OCI-LY3 (cell line): ENCODE results near the gene ERBB4.

Source experiments
- H2AFZ ChIP-seq: fragments of 200-600, 300-600 bp; shearing (Covaris generic); 2 replicates; pipeline ENCODE4 v1.6.0; 2014; ENCODE audit warnings: antibody characterized with exemption, low read depth, low read length
- H3K27ac ChIP-seq: fragments of 200-600, 300-600 bp; sonication (generic); 2 replicates; pipeline ENCODE4 v1.5.1; 2014; ENCODE audit warnings: mild to moderate bottlenecking, low read length, moderate library complexity, mixed read lengths
- H3K27me3 ChIP-seq: fragments of 200-600, 300-600 bp; sonication (generic); 2 replicates; pipeline ENCODE4 v1.6.1; 2014; ENCODE audit warnings: low read depth, low read length, mixed read lengths
- H3K36me3 ChIP-seq: fragments of 200-600, 300-600 bp; sonication (generic); replicated peaks from 2 replicates; pipeline ENCODE3; 2014; ENCODE audit warnings: low read depth, low read length, mixed read lengths
- H3K4me1 ChIP-seq: fragments of 300-600, 200-600 bp; sonication (generic); 2 replicates; pipeline ENCODE4 v1.6.1; 2014; ENCODE audit warnings: low read length, mixed read lengths
- H3K4me2 ChIP-seq: fragments of 200-600, 300-600 bp; sonication (generic); 2 replicates; pipeline ENCODE4 v1.6.1; 2014; ENCODE audit warnings: low read length, mixed read lengths
- H3K4me3 ChIP-seq: fragments of 300-600, 200-600 bp; sonication (generic); 2 replicates; pipeline ENCODE4 v1.5.1; 2014; ENCODE audit warnings: antibody characterized with exemption, mild to moderate bottlenecking, low read length, moderate library complexity
- H3K79me2 ChIP-seq: fragments of 300-600, 200-600 bp; shearing (Covaris generic); 2 replicates; pipeline ENCODE4 v1.6.1; 2014; ENCODE audit warnings: mild to moderate bottlenecking, low read length, mixed read lengths
- H3K9ac ChIP-seq: fragments of 300-600, 200-600 bp; shearing (Covaris generic); 2 replicates; pipeline ENCODE4 v1.6.0; 2014; ENCODE audit warnings: mild to moderate bottlenecking, low read length, moderate library complexity
- H3K9me3 ChIP-seq: fragments of 200-600, 300-600 bp; shearing (Covaris generic); 2 replicates; pipeline ENCODE4 v1.6.1; 2014; ENCODE audit warnings: low read length, mixed read lengths; ENCODE audit not compliant: insufficient read depth
- H4K20me1 ChIP-seq: fragments of 200-600, 300-600 bp; sonication (generic); 2 replicates; pipeline ENCODE4 v1.6.1; 2016; ENCODE audit warnings: low read length, mixed read lengths; ENCODE audit not compliant: insufficient read depth
- CTCF ChIP-seq: fragments of 200-600, 300-600 bp; sonication (generic); IDR thresholded peaks from 2 replicates; pipeline ENCODE4 v1.5.1; 2014; ENCODE audit warnings: antibody characterized with exemption, low read length, low read depth
- EZH2phosphoT487 ChIP-seq: fragments of 200-600 bp; shearing (Covaris generic); IDR thresholded peaks from 2 replicates; pipeline ENCODE4 v1.6.1; 2018; ENCODE audit warnings: antibody characterized with exemption, mixed run types, low read depth

Gene ERBB4

DNA sequence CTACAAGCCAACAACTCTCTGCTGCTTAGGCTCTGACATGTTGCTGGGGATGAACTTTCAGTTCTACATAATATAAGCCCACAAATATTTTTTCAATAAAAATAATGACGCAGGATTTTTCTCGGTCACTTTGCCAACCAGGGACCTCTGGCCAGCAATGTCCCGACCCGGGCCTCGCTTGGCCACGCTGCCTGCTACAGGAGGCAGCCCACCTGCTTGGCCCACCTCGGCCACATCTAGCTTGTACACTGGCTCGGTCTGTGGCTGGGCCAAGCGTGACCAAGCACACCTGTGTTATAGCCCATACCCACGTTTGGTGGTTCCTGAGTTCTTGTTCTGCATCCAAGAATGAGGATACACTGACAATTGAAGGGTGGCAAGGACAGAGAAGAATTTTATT, 1208.7 kb downstream of the ERBB4 start:
- H3K9me3 ChIP-seq: no peaks in the 10 kb centered on the region
- no peak overlapping the region for H3K27ac ChIP-seq

DNA sequence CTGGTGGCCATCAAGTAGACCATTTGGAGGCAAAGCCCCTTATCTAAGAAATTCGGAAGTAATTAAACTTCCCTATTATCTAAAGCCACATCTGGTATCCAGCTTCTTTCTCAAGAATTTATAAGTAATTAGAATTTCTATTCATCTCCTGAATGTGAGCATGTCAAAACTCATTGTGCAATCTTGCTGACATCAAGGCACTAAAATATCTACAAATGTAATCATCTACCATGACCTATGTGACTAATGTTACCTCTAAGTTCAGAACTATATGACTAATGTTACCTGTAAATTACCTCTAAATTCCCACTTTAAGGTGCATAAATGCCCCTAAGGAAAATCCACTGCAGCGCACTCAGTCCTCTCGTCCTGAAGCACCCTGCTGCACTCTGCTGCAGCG, 1209.2 kb downstream of the ERBB4 start:
- no peak for TF ChIP-seq EZH2phosphoT487
- no peak for TF ChIP-seq CTCF
- H3K79me2 ChIP-seq: no peaks in the 10 kb centered on the region
- no peak overlapping the region for H3K4me3 ChIP-seq
- no peaks in the 10 kb centered on the region for H3K9me3 ChIP-seq
- peaks cover 24% of the 10 kb centered on the region for H3K4me1 ChIP-seq
- H3K27me3 ChIP-seq: no peaks in the 10 kb centered on the region
- H3K4me2 ChIP-seq: no peak overlapping the region
- no peak overlapping the region for H3K27ac ChIP-seq
- no peak overlapping the region for H2AFZ ChIP-seq
- H3K9ac ChIP-seq: no peak overlapping the region
- H3K36me3 ChIP-seq: no peaks in the 10 kb centered on the region
- H4K20me1 ChIP-seq: no peaks in the 10 kb centered on the region

More for the DNA sequence above, 1208.7 kb downstream of the ERBB4 start:
- Histone ChIP-seq H3K79me2 (no peaks in the 10 kb centered on the region), H4K20me1 (no peaks in the 10 kb centered on the region), H3K4me3 (no peak overlapping the region), H3K27me3 (no peaks in the 10 kb centered on the region), H3K4me1 (peaks cover 26% of the 10 kb centered on the region), H3K36me3 (no peaks in the 10 kb centered on the region), H3K9ac (no peak overlapping the region), H2AFZ (no peak overlapping the region), H3K4me2 (no peak overlapping the region)
- TF ChIP-seq CTCF: no peak
- TF ChIP-seq EZH2phosphoT487: no peak

- Histone ChIP-seq H3K36me3 (no peaks in the 10 kb centered on the region), H3K9ac (no peak overlapping the region), H3K4me2 (no peak overlapping the region), H3K79me2 (no peaks in the 10 kb centered on the region), H3K9me3 (no peaks in the 10 kb centered on the region), H3K4me3 (no peak overlapping the region), H2AFZ (no peak overlapping the region), H3K4me1 (peaks cover 11% of the 10 kb centered on the region), H4K20me1 (no peaks in the 10 kb centered on the region), H3K27ac (no peak overlapping the region), H3K27me3 (no peaks in the 10 kb centered on the region)
- no peak for TF ChIP-seq EZH2phosphoT487
- no peak for TF ChIP-seq CTCF
Observed at GRCh38 chr2:211328126-211328525, 1210.5 kb downstream of the ERBB4 start.
